Ascending aorta (tissue), 2 donors: ENCODE measurements around the gene CNTN5. TPM values are rescaled to one million over a fixed set of nuclear protein-coding genes. Genes with fewer than 3 reads are reported as not detected.

Experiments
- DNase-seq, 2 donors: peaks; one replicate each; pipeline ENCODE4 v3.0.0-alpha.2; 2019; ENCODE audit warnings: low spot score in 2 of 2
- H3K27ac ChIP-seq, 2 donors: fragments of 200-600 bp; sonication (generic); one replicate each; pipeline ENCODE4 v1.5.1; 2016 to 2017; ENCODE audit warnings: mild to moderate bottlenecking in 1 of 2
- H3K27me3 ChIP-seq: fragments of 200-600 bp; sonication (generic); one replicate; pipeline ENCODE4 v1.5.1; 2017
- H3K36me3 ChIP-seq, 2 donors: fragments of 200-600 bp; sonication (generic); one replicate each; pipeline ENCODE4 v1.5.1; 2016
- H3K4me1 ChIP-seq, 2 donors: fragments of 200-600 bp; sonication (generic); one replicate each; pipeline ENCODE4 v1.5.1; 2016 to 2017; ENCODE audit warnings: mild to moderate bottlenecking in 1 of 2
- H3K4me3 ChIP-seq, 2 donors: fragments of 200-600 bp; sonication (generic); one replicate each; pipeline ENCODE4 v1.5.1; 2016 to 2017; ENCODE audit warnings: mild to moderate bottlenecking in 1 of 2
- H3K9me3 ChIP-seq, 2 donors: fragments of 200-600 bp; sonication (generic); one replicate each; pipeline ENCODE4 v1.5.1; 2016
- intact Hi-C: fragments of 100-400 bp; cut with DNase I; formaldehyde crosslinking; loops from one replicate; pipeline ENCODE4 v1.15.1; 2023
- total RNA-seq: library from RNA; depleted of rRNA; stranded (reverse); fragments of >200 nt; gene quantifications from one replicate; pipeline ENCODE4 v1.1.0, GENCODE V29; 2016
- TF ChIP-seq, protein P1 (sequence below), 3 experiments: fragments of 200-600 bp in 2 of 3; fragments of 450-650 bp in 1 of 3; sonication (generic) in 2 of 3; IDR thresholded peaks; one replicate each; pipeline ENCODE4 v1.5.1; 2016 to 2019; ENCODE audit warnings: antibody characterized with exemption in 3 of 3, mild to moderate bottlenecking in 1 of 3, moderate library complexity in 1 of 3

Gene CNTN5
- total RNA-seq, 1 donor from 2014 or later: 3.6 TPM

GRCh38 chr11:99916078-99916477, 895.3 kb downstream of the CNTN5 start:
- TF ChIP-seq, protein P1, sequence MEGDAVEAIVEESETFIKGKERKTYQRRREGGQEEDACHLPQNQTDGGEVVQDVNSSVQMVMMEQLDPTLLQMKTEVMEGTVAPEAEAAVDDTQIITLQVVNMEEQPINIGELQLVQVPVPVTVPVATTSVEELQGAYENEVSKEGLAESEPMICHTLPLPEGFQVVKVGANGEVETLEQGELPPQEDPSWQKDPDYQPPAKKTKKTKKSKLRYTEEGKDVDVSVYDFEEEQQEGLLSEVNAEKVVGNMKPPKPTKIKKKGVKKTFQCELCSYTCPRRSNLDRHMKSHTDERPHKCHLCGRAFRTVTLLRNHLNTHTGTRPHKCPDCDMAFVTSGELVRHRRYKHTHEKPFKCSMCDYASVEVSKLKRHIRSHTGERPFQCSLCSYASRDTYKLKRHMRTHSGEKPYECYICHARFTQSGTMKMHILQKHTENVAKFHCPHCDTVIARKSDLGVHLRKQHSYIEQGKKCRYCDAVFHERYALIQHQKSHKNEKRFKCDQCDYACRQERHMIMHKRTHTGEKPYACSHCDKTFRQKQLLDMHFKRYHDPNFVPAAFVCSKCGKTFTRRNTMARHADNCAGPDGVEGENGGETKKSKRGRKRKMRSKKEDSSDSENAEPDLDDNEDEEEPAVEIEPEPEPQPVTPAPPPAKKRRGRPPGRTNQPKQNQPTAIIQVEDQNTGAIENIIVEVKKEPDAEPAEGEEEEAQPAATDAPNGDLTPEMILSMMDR (IDR thresholded peaks at IDR 0.05): no peak
- H3K9me3 ChIP-seq: peaks cover 0 to 7% of the 10 kb centered on the region in 2 donors
- H3K4me3 ChIP-seq: no peak overlapping the region
- no peak for DNase-seq
- intact Hi-C loops: no loop called here
- H3K27me3 ChIP-seq: no peaks in the 10 kb centered on the region
- H3K27ac ChIP-seq: no peak overlapping the region
- no peaks in the 10 kb centered on the region for H3K36me3 ChIP-seq
- no peaks in the 10 kb centered on the region for H3K4me1 ChIP-seq

- no peak for DNase-seq
- Histone ChIP-seq H3K36me3 (no peaks in the 10 kb centered on the region), H3K27ac (no peak overlapping the region), H3K4me3 (no peak overlapping the region), H3K4me1 (no peaks in the 10 kb centered on the region), H3K27me3 (no peaks in the 10 kb centered on the region), H3K9me3 (peaks cover 0 to 7% of the 10 kb centered on the region in 2 donors)
- TF ChIP-seq, protein P1 (IDR thresholded peaks at IDR 0.05): no peak
- intact Hi-C loops: no loop called here
Measured at GRCh38 chr11:99918761-99919160, 898.0 kb downstream of the CNTN5 start.

GRCh38 chr11:99920956-99921355, 900.2 kb downstream of the CNTN5 start:
- TF ChIP-seq, protein P1 (IDR thresholded peaks at IDR 0.05): no peak
- intact Hi-C loops: no loop called here
- H3K9me3 ChIP-seq: peaks cover 0 to 7% of the 10 kb centered on the region in 2 donors

GRCh38 chr11:99925968-99926367, 905.2 kb downstream of the CNTN5 start:
- Histone ChIP-seq H3K27me3 (no peaks in the 10 kb centered on the region), H3K4me1 (no peaks in the 10 kb centered on the region), H3K27ac (no peak overlapping the region), H3K9me3 (no peaks in the 10 kb centered on the region), H3K36me3 (no peaks in the 10 kb centered on the region), H3K4me3 (no peak overlapping the region)
- TF ChIP-seq, protein P1 (IDR thresholded peaks at IDR 0.05): no peak
- intact Hi-C loops: no loop called here
- DNase-seq: no peak

More at GRCh38 chr11:99920956-99921355, 900.2 kb downstream of the CNTN5 start:
- Histone ChIP-seq H3K4me1 (no peaks in the 10 kb centered on the region), H3K27me3 (no peaks in the 10 kb centered on the region), H3K36me3 (no peaks in the 10 kb centered on the region), H3K27ac (no peak overlapping the region), H3K4me3 (no peak overlapping the region)
- DNase-seq: no peak

- H3K27me3 ChIP-seq: no peaks in the 10 kb centered on the region
- H3K4me1 ChIP-seq: no peaks in the 10 kb centered on the region
- intact Hi-C loops: no loop called here
- no peak for DNase-seq
- H3K36me3 ChIP-seq: no peaks in the 10 kb centered on the region
- no peak overlapping the region for H3K27ac ChIP-seq
- H3K4me3 ChIP-seq: no peak overlapping the region
- TF ChIP-seq, protein P1 (IDR thresholded peaks at IDR 0.05): no peak
- H3K9me3 ChIP-seq: no peaks in the 10 kb centered on the region
Measured at GRCh38 chr11:99932684-99933083, 911.9 kb downstream of the CNTN5 start.

- TF ChIP-seq, protein P1 (IDR thresholded peaks at IDR 0.05): no peak
- Histone ChIP-seq H3K9me3 (no peaks in the 10 kb centered on the region), H3K27ac (no peak overlapping the region), H3K4me3 (no peak overlapping the region), H3K36me3 (no peaks in the 10 kb centered on the region), H3K4me1 (no peaks in the 10 kb centered on the region), H3K27me3 (no peaks in the 10 kb centered on the region)
- intact Hi-C loops: no loop called here
- no peak for DNase-seq
Measured at GRCh38 chr11:99934008-99934407, 913.3 kb downstream of the CNTN5 start.
